K562 (cell line): ENCODE data around the gene PTPRM. TPM values are rescaled to one million over a fixed set of nuclear protein-coding genes. Genes with fewer than 3 reads are reported as not detected.

Experiments used
- ATAC-seq: fragments of 200-7000 bp; cut with Tn5 transposase; 3 replicates; pipeline ENCODE4 v1.9.1; 2020; ENCODE audit warnings: moderate library complexity
- BruUV-seq: library from RNA; stranded (reverse); fragments of 400-500 nt; replicated peaks from 2 replicates; lab custom pipeline; 2021; lab: Mats Ljungman, UMichigan
- CTCF ChIA-PET: fragments of 300-600 bp; formaldehyde crosslinking; extraction: SDS; loops from one replicate; lab custom pipeline; 2021; ENCODE audit warnings: low intra/inter-chr PET ratio; lab: Yijun Ruan, JAX
- POLR2A ChIA-PET: fragments of 300-600, 350-650 bp; sonication (Branson Sonifier 250); formaldehyde crosslinking; extraction: SDS; loops from one replicate; lab custom pipeline; 2021; ENCODE audit warnings: antibody characterized with exemption, inconsistent platforms; lab: Yijun Ruan, JAX
- DNase-seq, 4 experiments: peaks; one replicate each; pipeline versions ENCODE4 v3.0.0 to v3.0.0-alpha.2; 2011 to 2018; ENCODE audit warnings: low spot score in 3 of 4, mixed read lengths in 3 of 4; ENCODE audit errors: extremely low read depth in 1 of 4
- FAIRE-seq: peaks from 2 replicates; lab custom pipeline; 2011; peaks lifted over from hg19 to GRCh38; lab: Jason Lieb, UNC
- H2AFZ ChIP-seq: 2 replicates; pipeline ENCODE4 v1.6.0; 2011; ENCODE audit warnings: low read depth, low read length, control low read depth, inconsistent platforms
- H3K27ac ChIP-seq: fragments of 200-600 bp; 3 replicates; pipeline ENCODE4 v1.8.0; 2011; ENCODE audit warnings: low read depth, mild to moderate bottlenecking, control low read depth, inconsistent platforms, low read length, moderate library complexity, mixed read lengths; ENCODE audit errors: extremely low read depth
- H3K27me3 ChIP-seq, 2 experiments: fragments of 300-600 bp in 1 of 2; 2 replicates in 1 of 2; 3 replicates in 1 of 2; pipeline versions ENCODE4 v1.6.0 to v1.8.0; 2011; ENCODE audit warnings: inconsistent platforms in 2 of 2, low read length in 2 of 2, mild to moderate bottlenecking in 1 of 2, mixed read lengths in 1 of 2, moderate library complexity in 1 of 2; ENCODE audit not compliant: control insufficient read depth in 2 of 2, insufficient read depth in 2 of 2
- H3K36me3 ChIP-seq: fragments of 300-600 bp; 3 replicates; pipeline ENCODE4 v1.8.0; 2011; ENCODE audit warnings: mild to moderate bottlenecking, low read length, inconsistent platforms; ENCODE audit not compliant: control insufficient read depth, insufficient read depth
- H3K4me1 ChIP-seq, 2 experiments: fragments of 200-600 bp in 1 of 2; replicated peaks in 1 of 2; 2 replicates in 1 of 2; 3 replicates in 1 of 2; pipeline versions ENCODE4 v1.5.1 to v1.8.0; 2011; ENCODE audit warnings: inconsistent platforms in 2 of 2, low read length in 2 of 2, mild to moderate bottlenecking in 1 of 2, mixed read lengths in 1 of 2, moderate library complexity in 1 of 2; ENCODE audit not compliant: control insufficient read depth in 2 of 2, insufficient read depth in 2 of 2
- H3K4me2 ChIP-seq: 2 replicates; pipeline ENCODE4 v1.6.1; 2011; ENCODE audit warnings: low read length, control low read depth, inconsistent platforms, mixed read lengths; ENCODE audit not compliant: insufficient read depth
- H3K4me3 ChIP-seq: fragments of 200-600 bp; sonication (generic), shearing (Covaris generic); 2 replicates; pipeline ENCODE4 v1.5.1; 2016; ENCODE audit warnings: control low read depth, inconsistent platforms
- H3K79me2 ChIP-seq: fragments of 200-600 bp; 3 replicates; pipeline ENCODE4 v1.8.0; 2011; ENCODE audit warnings: low read length, inconsistent platforms; ENCODE audit not compliant: control insufficient read depth, insufficient read depth
- H3K9ac ChIP-seq, 2 experiments: 2 replicates each; pipeline versions ENCODE4 v1.6.0 to v1.6.1; 2011; ENCODE audit warnings: low read depth in 2 of 2, low read length in 2 of 2, control low read depth in 1 of 2, inconsistent platforms in 1 of 2, mild to moderate bottlenecking in 1 of 2, mixed read lengths in 1 of 2; ENCODE audit not compliant: insufficient read depth in 1 of 2
- H3K9me1 ChIP-seq: one replicate; pipeline ENCODE4 v1.6.0; 2011; ENCODE audit warnings: inconsistent platforms, mild to moderate bottlenecking, low read length, moderate library complexity; ENCODE audit not compliant: control insufficient read depth, insufficient read depth
- H3K9me3 ChIP-seq: replicated peaks from 2 replicates; pipeline ENCODE4 v1.5.1; 2011; ENCODE audit warnings: low read depth, low read length, inconsistent platforms; ENCODE audit not compliant: control insufficient read depth, insufficient read depth
- H4K20me1 ChIP-seq: replicated peaks from 2 replicates; pipeline ENCODE4 v1.6.1; 2011; ENCODE audit warnings: low read length, inconsistent platforms, mixed read lengths; ENCODE audit not compliant: control insufficient read depth, insufficient read depth
- CBX2 ChIP-seq: fragments of 200-600 bp; sonication (generic); IDR thresholded peaks from one replicate; pipeline ENCODE4 v1.6.1; 2012; ENCODE audit warnings: mild to moderate bottlenecking, low read length, inconsistent platforms; ENCODE audit not compliant: insufficient read depth, poor library complexity, severe bottlenecking
- CLOCK ChIP-seq: fragments of 250-450 bp; sonication (Bioruptor Pico); IDR thresholded peaks from 2 replicates; pipeline ENCODE4 v1.4.0; 2020; ENCODE audit warnings: mild to moderate bottlenecking, moderate library complexity, borderline replicate concordance
- ELF2 ChIP-seq: fragments of 250-450 bp; sonication (Bioruptor Pico); IDR thresholded peaks from 2 replicates; pipeline ENCODE4 v1.5.0; 2021; ENCODE audit warnings: mild to moderate bottlenecking
- HINFP ChIP-seq: fragments of 450-650 bp; conservative IDR thresholded peaks from 2 replicates; pipeline ENCODE4 v1.6.1; 2016; ENCODE audit warnings: missing genetic modification characterization, low read depth, mild to moderate bottlenecking, control low read depth, missing compliant biosample characterization
- HNRNPLL ChIP-seq: fragments of 200-400 bp; formaldehyde crosslinking; IDR thresholded peaks from 2 replicates; pipeline ENCODE4 v1.6.1; 2017; ENCODE audit warnings: low read length, low read depth, mild to moderate bottlenecking; ENCODE audit not compliant: poor library complexity, severe bottlenecking
- MCM5 ChIP-seq: fragments of 450-650 bp; IDR thresholded peaks from 2 replicates; pipeline ENCODE4 v1.6.1; 2016; ENCODE audit warnings: low read depth
- MNT ChIP-seq, 2 experiments: fragments of 450-650 bp; conservative IDR thresholded peaks; 2 replicates each; pipeline ENCODE4 v1.6.1; 2017; ENCODE audit warnings: mild to moderate bottlenecking in 2 of 2, moderate library complexity in 2 of 2
- MXI1 ChIP-seq: IDR thresholded peaks from 2 replicates; pipeline ENCODE4 v1.6.1; 2011; ENCODE audit warnings: low read depth, mild to moderate bottlenecking, improper control_type of control experiment, low read length
- NR4A1 ChIP-seq, 2 experiments: fragments of 250-450 bp in 1 of 2; fragments of 450-650 bp in 1 of 2; sonication (Bioruptor Pico) in 1 of 2; IDR thresholded peaks; 2 replicates each; pipeline versions ENCODE4 v1.4.0 to v1.6.1; 2016 to 2020; ENCODE audit warnings: mild to moderate bottlenecking in 2 of 2, missing compliant biosample characterization in 1 of 2, missing genetic modification characterization in 1 of 2, moderate library complexity in 1 of 2
- SMARCA5 ChIP-seq: fragments of 450-650 bp; IDR thresholded peaks from 2 replicates; pipeline ENCODE4 v1.6.1; 2016
- USF1 ChIP-seq: sonication (generic); formaldehyde crosslinking; IDR thresholded peaks from 2 replicates; pipeline ENCODE4 v1.9.0; 2022; ENCODE audit warnings: mild to moderate bottlenecking, missing genetic modification reagents
- ZNF324 ChIP-seq: fragments of 250-450 bp; sonication (Bioruptor Pico); IDR thresholded peaks from 2 replicates; pipeline ENCODE4 v1.4.0; 2020; ENCODE audit warnings: mild to moderate bottlenecking
- ZNF398 ChIP-seq: fragments of 250-450 bp; sonication (Bioruptor Pico); IDR thresholded peaks from 2 replicates; pipeline ENCODE4 v1.8.0; 2021; ENCODE audit warnings: moderate library complexity, mild to moderate bottlenecking, inconsistent platforms
- WGBS: fragments of 100-300 bp; shearing (Covaris generic); methylation state at CpG from one replicate; pipeline ENCODE4 v1.1.6; 2016; ENCODE audit warnings: low coverage, mixed read lengths; ENCODE audit not compliant: insufficient coverage; ENCODE audit errors: missing lambda C conversion rate; 5-methylcytosine and 5-hydroxymethylcytosine counted together
- in situ Hi-C: fragments of 300-500 bp; cut with MboI; formaldehyde crosslinking; loops from 4 replicates; pipeline ENCODE4 v1.15.0; 2018; ENCODE audit warnings: inconsistent platforms, mixed read lengths
- intact Hi-C: fragments of 100-400 bp; cut with micrococcal nuclease; formaldehyde crosslinking; loops from 2 replicates; pipeline ENCODE4 v1.14.2; 2022
- polyA plus RNA-seq, 8 experiments: library from polyadenylated mRNA; depleted of rRNA in 4 of 8; stranded (reverse) in 5 of 8; unstranded in 3 of 8; fragments of >200 nt; fragmentation: Nextera tagmentation in 2 of 8; fragmentation: Illumina TruSeq in 1 of 8; extraction: Ambion mirVana in 2 of 8; extraction: Trizol in 1 of 8; gene quantifications; 2 replicates each; pipeline versions ENCODE4 v1.2.1 to v1.2.3, GENCODE V29; 2011 to 2014; ENCODE audit warnings: inconsistent platforms in 1 of 8, missing spikeins in 1 of 8
- total RNA-seq, 7 experiments: library from RNA; depleted of rRNA in 6 of 7; stranded (reverse); fragments of >200 nt in 6 of 7; fragmentation: Illumina TruSeq in 2 of 7; extraction: Trizol in 2 of 7; gene quantifications; 2 replicates each; pipeline versions ENCODE4 v1.2.1 to v1.2.3, GENCODE V29; 2011 to 2021; ENCODE audit warnings: low replicate concordance in 1 of 7

PTPRM gene
- total and polyA plus RNA-seq, 9 of the 15 experiments (the other 6 are each of a cell fraction or from before 2014, with no cell fraction given) = 0.03 to 0.16 (median 0.08) TPM; not detected in 3

- no peaks in the 10 kb centered on the region for H3K79me2 ChIP-seq
- no peak for TF ChIP-seq ELF2
- TF ChIP-seq MNT (conservative IDR thresholded peaks at IDR 0.05) = no peak
- no peak for TF ChIP-seq ZNF398 (CRISPR knock-in tag)
- TF ChIP-seq SMARCA5 = no peak
- no peak for TF ChIP-seq ZNF324 (CRISPR knock-in tag)
- no peak for TF ChIP-seq USF1
- no peak for TF ChIP-seq CLOCK
- TF ChIP-seq HNRNPLL = no peak
- TF ChIP-seq MXI1 = no peak
- TF ChIP-seq NR4A1 (CRISPR knock-in tag; IDR thresholded peaks at IDR 0.05) = no peak
- no peak for TF ChIP-seq NR4A1 (tag; IDR thresholded peaks at IDR 0.05)
- TF ChIP-seq HINFP = no peak
- TF ChIP-seq MCM5 = no peak
- no peak for TF ChIP-seq CBX2
- H3K9me3 ChIP-seq = no peaks in the 10 kb centered on the region
- no peak for DNase-seq
- no peaks in the 10 kb centered on the region for H3K36me3 ChIP-seq
- H4K20me1 ChIP-seq = no peaks in the 10 kb centered on the region
- no peak for FAIRE-seq
- WGBS = 0% methylated on average over 1 of the region's 1 CpG
- H3K4me3 ChIP-seq = no peak overlapping the region
- no peaks in the 10 kb centered on the region for H3K9me1 ChIP-seq
- H3K4me1 ChIP-seq = no peaks in the 10 kb centered on the region
- H2AFZ ChIP-seq = no peak overlapping the region
- H3K9ac ChIP-seq = no peak overlapping the region
- no peak for ATAC-seq
- CTCF ChIA-PET = no interaction called here
- in situ Hi-C loops (no loop called here), intact Hi-C loops (no loop called here)
- no TSS peak for BruUV-seq
- no peak overlapping the region for H3K4me2 ChIP-seq
- POLR2A ChIA-PET = no interaction called here
- no peak overlapping the region for H3K27ac ChIP-seq
- no peaks in the 10 kb centered on the region; a peak in 1 of 5 replicates for H3K27me3 ChIP-seq
These were observed 566.8 kb downstream of the PTPRM start for GRCh38 chr18:8133888-8134287.
